HepG2 (cell line): Measurements from ENCODE around the gene TPSAB1. TPM values are rescaled to one million over a fixed set of nuclear protein-coding genes. Genes with fewer than 3 reads are reported as not detected.

Experiments
- ATAC-seq: fragments of 200-7000 bp; cut with Tn5 transposase; 3 replicates; pipeline ENCODE4 v1.9.1; 2020; ENCODE audit warnings: mild to moderate bottlenecking, moderate library complexity
- BruUV-seq: library from RNA; stranded (reverse); fragments of 400-500 nt; replicated peaks from 2 replicates; lab custom pipeline; 2021; lab: Mats Ljungman, UMichigan
- CTCF ChIA-PET: fragments of 300-600 bp; formaldehyde crosslinking; extraction: SDS; loops from one replicate; lab custom pipeline; 2021; ENCODE audit warnings: low total read pairs, inconsistent platforms, low intra/inter-chr PET ratio; lab: Yijun Ruan, JAX
- POLR2A ChIA-PET: fragments of 350-600 bp; sonication (Branson Sonifier 250); formaldehyde crosslinking; loops from one replicate; lab custom pipeline; 2020; ENCODE audit warnings: antibody characterized with exemption, inconsistent platforms; lab: Yijun Ruan, JAX
- DNase-seq: peaks from one replicate; pipeline ENCODE4 v3.0.0-alpha.2; 2015; ENCODE audit warnings: low spot score
- FAIRE-seq: peaks from 3 replicates; lab custom pipeline; 2011; peaks lifted over from hg19 to GRCh38; lab: Jason Lieb, UNC
- H2AFZ ChIP-seq: one replicate; pipeline ENCODE4 v1.6.1; 2011; ENCODE audit warnings: low read length, inconsistent platforms
- H3K27ac ChIP-seq: fragments of 300-600 bp; 3 replicates; pipeline ENCODE4 v1.8.0; 2011; ENCODE audit warnings: mixed run types, mild to moderate bottlenecking, mixed read lengths, low read length, inconsistent platforms; ENCODE audit not compliant: insufficient read depth; ENCODE audit errors: extremely low read length
- H3K27me3 ChIP-seq, 2 experiments: fragments of 200-600 bp in 1 of 2; 2 replicates in 1 of 2; 3 replicates in 1 of 2; pipeline versions ENCODE4 v1.6.0 to v1.8.0; 2011; ENCODE audit warnings: low read length in 2 of 2, mild to moderate bottlenecking in 2 of 2, moderate library complexity in 2 of 2, inconsistent platforms in 1 of 2; ENCODE audit not compliant: insufficient read depth in 2 of 2, control insufficient read depth in 1 of 2
- H3K36me3 ChIP-seq, 2 experiments: fragments of 200-600 bp in 1 of 2; replicated peaks in 1 of 2; 2 replicates in 1 of 2; 3 replicates in 1 of 2; pipeline versions ENCODE4 v1.5.1 to v1.8.0; 2011; ENCODE audit warnings: low read length in 2 of 2, inconsistent platforms in 1 of 2; ENCODE audit not compliant: insufficient read depth in 2 of 2, control insufficient read depth in 1 of 2
- H3K4me1 ChIP-seq: 2 replicates; pipeline ENCODE4 v1.5.1; 2012; ENCODE audit warnings: low read length, inconsistent platforms; ENCODE audit not compliant: insufficient read depth
- H3K4me2 ChIP-seq: 2 replicates; pipeline ENCODE4 v1.6.0; 2011; ENCODE audit warnings: low read depth, low read length, inconsistent platforms
- H3K4me3 ChIP-seq, 3 experiments: fragments of 200-600 bp in 1 of 3; sonication (generic), shearing (Covaris generic) in 1 of 3; replicated peaks in 1 of 3; 2 replicates each; pipeline ENCODE4 v1.5.1; 2011 to 2016; ENCODE audit warnings: low read length in 3 of 3, inconsistent platforms in 2 of 3, low read depth in 2 of 3, mild to moderate bottlenecking in 2 of 3, control low read depth in 1 of 3, mixed read lengths in 1 of 3; ENCODE audit not compliant: insufficient read depth in 1 of 3
- H3K79me2 ChIP-seq: one replicate; pipeline ENCODE4 v1.6.1; 2011; ENCODE audit warnings: low read length, inconsistent platforms; ENCODE audit not compliant: insufficient read depth
- H3K9ac ChIP-seq: 2 replicates; pipeline ENCODE4 v1.6.0; 2011; ENCODE audit warnings: mild to moderate bottlenecking, low read depth, low read length, inconsistent platforms; ENCODE audit not compliant: insufficient read depth
- H3K9me3 ChIP-seq: 2 replicates; pipeline ENCODE4 v1.5.1; 2012; ENCODE audit warnings: mild to moderate bottlenecking, low read length
- H4K20me1 ChIP-seq: 2 replicates; pipeline ENCODE4 v1.6.0; 2011; ENCODE audit warnings: inconsistent platforms, mild to moderate bottlenecking, low read length, moderate library complexity; ENCODE audit not compliant: insufficient read depth
- CHD2 ChIP-seq: IDR thresholded peaks from 2 replicates; pipeline ENCODE4 v1.6.1; 2011; ENCODE audit warnings: low read depth, low read length, improper control_type of control experiment
- EZH2 ChIP-seq: conservative IDR thresholded peaks from 2 replicates; pipeline ENCODE4 v1.6.1; 2012; ENCODE audit warnings: mild to moderate bottlenecking, low read depth, low read length, moderate library complexity
- GFI1 ChIP-seq: sonication (generic); formaldehyde crosslinking; IDR thresholded peaks from 2 replicates; pipeline ENCODE4 v1.5.0; 2020; ENCODE audit warnings: missing genetic modification reagents, mild to moderate bottlenecking, borderline replicate concordance
- HDAC1 ChIP-seq: sonication (generic); formaldehyde crosslinking; IDR thresholded peaks from 2 replicates; pipeline ENCODE4 v1.5.1; 2020; ENCODE audit warnings: mild to moderate bottlenecking, missing genetic modification reagents
- MAFF ChIP-seq: IDR thresholded peaks from 2 replicates; pipeline ENCODE4 v1.6.1; 2011; ENCODE audit warnings: low read depth, low read length, improper control_type of control experiment
- MAFK ChIP-seq, 2 experiments: IDR thresholded peaks in 1 of 2; conservative IDR thresholded peaks in 1 of 2; 2 replicates each; pipeline ENCODE4 v1.6.1; 2011; ENCODE audit warnings: improper control_type of control experiment in 2 of 2, low read length in 2 of 2
- NFE2 ChIP-seq: sonication (generic); formaldehyde crosslinking; IDR thresholded peaks from 2 replicates; pipeline ENCODE4 v1.4.0; 2020; ENCODE audit warnings: missing genetic modification reagents
- RARA ChIP-seq: IDR thresholded peaks from 2 replicates; pipeline ENCODE4 v1.6.1; 2016; ENCODE audit warnings: missing genetic modification reagents, missing compliant biosample characterization
- SRSF4 ChIP-seq: fragments of 200-400 bp; formaldehyde crosslinking; IDR thresholded peaks from one replicate; pipeline ENCODE4 v1.6.1; 2018; ENCODE audit warnings: mild to moderate bottlenecking, low read depth, low read length, moderate library complexity; ENCODE audit not compliant: poor library complexity, severe bottlenecking
- ZBTB3 ChIP-seq: sonication (generic); formaldehyde crosslinking; IDR thresholded peaks from 2 replicates; pipeline ENCODE4 v1.4.0; 2020; ENCODE audit warnings: low read depth, mild to moderate bottlenecking, moderate library complexity, missing genetic modification reagents, borderline replicate concordance
- ZNF253 ChIP-seq: sonication (generic); formaldehyde crosslinking; IDR thresholded peaks from 2 replicates; pipeline ENCODE4 v1.8.0; 2022; ENCODE audit warnings: mild to moderate bottlenecking, missing genetic modification reagents, borderline replicate concordance
- WGBS: methylation state at CpG from one replicate; pipeline ENCODE4 v1.1.6; 2017; ENCODE audit warnings: low lambda C conversion rate; 5-methylcytosine and 5-hydroxymethylcytosine counted together
- in situ Hi-C: cut with HindIII; loops from 2 replicates; pipeline ENCODE4 v1.10.0; 2017; ENCODE audit warnings: low pct_unique_long_range_greater_than_20kb; ENCODE audit not compliant: extremely low pct_ligation_motif_present
- intact Hi-C: fragments of 100-400 bp; cut with micrococcal nuclease; formaldehyde crosslinking; loops from one replicate; pipeline ENCODE4 v1.10.0; 2022; ENCODE audit not compliant: unreplicated experiment
- polyA plus RNA-seq, 8 experiments: library from polyadenylated mRNA; depleted of rRNA in 3 of 8; stranded (reverse) in 7 of 8; unstranded in 1 of 8; fragments of >200 nt; fragmentation: Illumina TruSeq in 4 of 8; extraction: Trizol in 4 of 8; gene quantifications; 2 replicates each; pipeline versions ENCODE4 v1.2.1 to v1.2.3, GENCODE V29; 2011 to 2016; ENCODE audit warnings: low read depth in 4 of 8, missing spikeins in 1 of 8, mixed read lengths in 1 of 8; ENCODE audit not compliant: insufficient read depth in 1 of 8
- total RNA-seq, 5 experiments: library from RNA; depleted of rRNA; stranded (reverse); fragments of >200 nt; fragmentation: Illumina TruSeq; extraction: Trizol; gene quantifications; 2 replicates each; pipeline ENCODE4 v1.2.3, GENCODE V29; 2016; ENCODE audit warnings: low read depth in 1 of 5
- TF ChIP-seq, protein P1 (sequence below): sonication (generic); formaldehyde crosslinking; IDR thresholded peaks from 2 replicates; pipeline ENCODE4 v1.5.1; 2020; ENCODE audit warnings: mild to moderate bottlenecking, missing genetic modification reagents, borderline replicate concordance
- TF ChIP-seq, protein P2 (sequence below): sonication (generic); formaldehyde crosslinking; IDR thresholded peaks from 2 replicates; pipeline ENCODE4 v1.5.0; 2020; ENCODE audit warnings: mild to moderate bottlenecking, missing genetic modification reagents, borderline replicate concordance

The TPSAB1 gene
- total and polyA plus RNA-seq, 2 of the 13 experiments (the other 11 are each of a cell fraction or from before 2014, with no cell fraction given), result 0.12 TPM; not detected in 1

DNA sequence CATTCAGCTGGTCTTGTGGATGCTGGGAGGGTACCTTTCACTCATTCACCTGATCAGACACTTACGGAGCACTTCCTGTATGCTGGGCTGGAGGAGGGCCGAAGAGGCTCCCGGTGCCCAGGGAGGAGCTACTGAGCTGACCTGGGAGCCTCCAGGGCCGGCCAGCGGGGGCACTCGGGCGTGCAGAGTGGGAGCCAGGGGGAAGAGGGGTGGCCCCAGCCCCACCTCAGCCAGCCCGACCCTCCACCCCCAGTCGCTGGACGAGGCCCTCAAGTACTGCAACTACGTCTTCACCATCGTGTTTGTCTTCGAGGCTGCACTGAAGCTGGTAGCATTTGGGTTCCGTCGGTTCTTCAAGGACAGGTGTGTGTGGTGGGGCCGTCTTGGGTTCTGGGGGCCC lies 25.8 kb upstream of the TPSAB1 start (continued):
- TF ChIP-seq SRSF4 (no peak), HDAC1 (CRISPR knock-in tag) (no peak), MAFK (conservative IDR thresholded peaks at IDR 0.05 in 1 of 2, IDR thresholded peaks at IDR 0.05 in 1 of 2; ENCODE audit: low read length in 2 of 2) (no peak), ZNF253 (CRISPR knock-in tag) (no peak), RARA (CRISPR knock-in tag) (no peak)
- TF ChIP-seq, all 625 proteins: peak for 0

DNA sequence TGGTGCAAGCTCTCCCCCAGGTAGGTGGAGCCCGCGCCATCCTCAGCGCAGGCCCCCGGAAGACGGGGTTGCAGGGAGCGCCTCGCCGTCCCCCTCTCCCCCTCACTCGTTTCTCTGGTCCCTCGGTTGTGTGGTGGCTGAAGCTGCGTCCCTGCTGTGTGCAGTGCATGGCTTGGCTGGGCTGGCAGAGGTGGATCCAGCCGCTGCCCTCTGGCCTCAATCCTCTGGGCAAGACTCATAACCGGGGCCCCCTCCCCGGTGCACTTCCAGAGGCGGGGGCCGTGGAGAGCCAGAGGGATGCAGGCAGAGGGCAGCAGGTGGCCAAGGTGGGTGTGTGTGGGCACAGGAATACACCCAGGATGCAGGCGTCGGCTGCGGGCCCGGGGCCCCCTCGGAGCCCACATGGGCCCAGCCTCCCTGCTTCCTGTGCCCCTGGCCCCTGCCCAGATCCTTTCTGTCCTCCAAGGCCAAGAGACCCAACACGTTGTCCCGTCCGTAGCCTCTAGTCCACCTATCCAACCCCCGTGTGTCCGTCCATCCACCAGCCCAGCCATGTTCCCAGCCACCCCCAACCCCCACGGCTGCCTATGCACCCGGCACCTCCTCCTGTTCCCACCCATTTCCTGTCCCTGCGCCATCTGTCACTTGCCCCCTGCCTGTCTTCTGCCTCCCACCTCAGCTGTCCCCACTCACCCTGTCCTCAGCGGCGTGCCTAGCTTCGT lies 24.8 kb upstream of the TPSAB1 start:
- FAIRE-seq (no peak), ATAC-seq (no peak), DNase-seq (no peak)
- Histone ChIP-seq H3K27ac (no peak overlapping the region), H3K4me1 (no peaks in the 10 kb centered on the region), H2AFZ (no peak overlapping the region), H3K4me3 (no peak overlapping the region), H3K9me3 (no peaks in the 10 kb centered on the region), H3K27me3 (no peaks in the 10 kb centered on the region), H3K9ac (no peak overlapping the region), H3K36me3 (no peaks in the 10 kb centered on the region; a peak in 1 of 5 replicates), H4K20me1 (no peaks in the 10 kb centered on the region), H3K4me2 (no peak overlapping the region), H3K79me2 (no peaks in the 10 kb centered on the region)
- CTCF ChIA-PET, result no interaction called here
- WGBS, result 70% methylated on average over 13 of the region's 32 CpGs
- in situ Hi-C loops (loop anchor here (25.0 kb wide), 1 partner anchor 403 kb away; the partner anchor contains the start of gene GNG13), intact Hi-C loops (no loop called here)
- BruUV-seq, result no TSS peak
- POLR2A ChIA-PET, result no interaction called here
- TF ChIP-seq, protein P1, sequence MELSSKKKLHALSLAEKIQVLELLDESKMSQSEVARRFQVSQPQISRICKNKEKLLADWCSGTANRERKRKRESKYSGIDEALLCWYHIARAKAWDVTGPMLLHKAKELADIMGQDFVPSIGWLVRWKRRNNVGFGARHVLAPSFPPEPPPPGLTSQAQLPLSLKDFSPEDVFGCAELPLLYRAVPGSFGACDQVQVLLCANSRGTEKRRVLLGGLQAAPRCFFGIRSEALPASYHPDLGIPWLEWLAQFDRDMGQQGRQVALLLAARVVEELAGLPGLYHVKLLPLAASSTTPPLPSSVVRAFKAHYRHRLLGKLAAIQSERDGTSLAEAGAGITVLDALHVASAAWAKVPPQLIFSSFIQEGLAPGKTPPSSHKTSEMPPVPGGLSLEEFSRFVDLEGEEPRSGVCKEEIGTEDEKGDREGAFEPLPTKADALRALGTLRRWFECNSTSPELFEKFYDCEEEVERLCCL (CRISPR knock-in tag), result no peak
- TF ChIP-seq EZH2 (no peak), NFE2 (CRISPR knock-in tag) (no peak), GFI1 (CRISPR knock-in tag) (no peak), CHD2 (no peak), ZBTB3 (CRISPR knock-in tag) (no peak), MAFF (no peak)
- TF ChIP-seq, protein P2, sequence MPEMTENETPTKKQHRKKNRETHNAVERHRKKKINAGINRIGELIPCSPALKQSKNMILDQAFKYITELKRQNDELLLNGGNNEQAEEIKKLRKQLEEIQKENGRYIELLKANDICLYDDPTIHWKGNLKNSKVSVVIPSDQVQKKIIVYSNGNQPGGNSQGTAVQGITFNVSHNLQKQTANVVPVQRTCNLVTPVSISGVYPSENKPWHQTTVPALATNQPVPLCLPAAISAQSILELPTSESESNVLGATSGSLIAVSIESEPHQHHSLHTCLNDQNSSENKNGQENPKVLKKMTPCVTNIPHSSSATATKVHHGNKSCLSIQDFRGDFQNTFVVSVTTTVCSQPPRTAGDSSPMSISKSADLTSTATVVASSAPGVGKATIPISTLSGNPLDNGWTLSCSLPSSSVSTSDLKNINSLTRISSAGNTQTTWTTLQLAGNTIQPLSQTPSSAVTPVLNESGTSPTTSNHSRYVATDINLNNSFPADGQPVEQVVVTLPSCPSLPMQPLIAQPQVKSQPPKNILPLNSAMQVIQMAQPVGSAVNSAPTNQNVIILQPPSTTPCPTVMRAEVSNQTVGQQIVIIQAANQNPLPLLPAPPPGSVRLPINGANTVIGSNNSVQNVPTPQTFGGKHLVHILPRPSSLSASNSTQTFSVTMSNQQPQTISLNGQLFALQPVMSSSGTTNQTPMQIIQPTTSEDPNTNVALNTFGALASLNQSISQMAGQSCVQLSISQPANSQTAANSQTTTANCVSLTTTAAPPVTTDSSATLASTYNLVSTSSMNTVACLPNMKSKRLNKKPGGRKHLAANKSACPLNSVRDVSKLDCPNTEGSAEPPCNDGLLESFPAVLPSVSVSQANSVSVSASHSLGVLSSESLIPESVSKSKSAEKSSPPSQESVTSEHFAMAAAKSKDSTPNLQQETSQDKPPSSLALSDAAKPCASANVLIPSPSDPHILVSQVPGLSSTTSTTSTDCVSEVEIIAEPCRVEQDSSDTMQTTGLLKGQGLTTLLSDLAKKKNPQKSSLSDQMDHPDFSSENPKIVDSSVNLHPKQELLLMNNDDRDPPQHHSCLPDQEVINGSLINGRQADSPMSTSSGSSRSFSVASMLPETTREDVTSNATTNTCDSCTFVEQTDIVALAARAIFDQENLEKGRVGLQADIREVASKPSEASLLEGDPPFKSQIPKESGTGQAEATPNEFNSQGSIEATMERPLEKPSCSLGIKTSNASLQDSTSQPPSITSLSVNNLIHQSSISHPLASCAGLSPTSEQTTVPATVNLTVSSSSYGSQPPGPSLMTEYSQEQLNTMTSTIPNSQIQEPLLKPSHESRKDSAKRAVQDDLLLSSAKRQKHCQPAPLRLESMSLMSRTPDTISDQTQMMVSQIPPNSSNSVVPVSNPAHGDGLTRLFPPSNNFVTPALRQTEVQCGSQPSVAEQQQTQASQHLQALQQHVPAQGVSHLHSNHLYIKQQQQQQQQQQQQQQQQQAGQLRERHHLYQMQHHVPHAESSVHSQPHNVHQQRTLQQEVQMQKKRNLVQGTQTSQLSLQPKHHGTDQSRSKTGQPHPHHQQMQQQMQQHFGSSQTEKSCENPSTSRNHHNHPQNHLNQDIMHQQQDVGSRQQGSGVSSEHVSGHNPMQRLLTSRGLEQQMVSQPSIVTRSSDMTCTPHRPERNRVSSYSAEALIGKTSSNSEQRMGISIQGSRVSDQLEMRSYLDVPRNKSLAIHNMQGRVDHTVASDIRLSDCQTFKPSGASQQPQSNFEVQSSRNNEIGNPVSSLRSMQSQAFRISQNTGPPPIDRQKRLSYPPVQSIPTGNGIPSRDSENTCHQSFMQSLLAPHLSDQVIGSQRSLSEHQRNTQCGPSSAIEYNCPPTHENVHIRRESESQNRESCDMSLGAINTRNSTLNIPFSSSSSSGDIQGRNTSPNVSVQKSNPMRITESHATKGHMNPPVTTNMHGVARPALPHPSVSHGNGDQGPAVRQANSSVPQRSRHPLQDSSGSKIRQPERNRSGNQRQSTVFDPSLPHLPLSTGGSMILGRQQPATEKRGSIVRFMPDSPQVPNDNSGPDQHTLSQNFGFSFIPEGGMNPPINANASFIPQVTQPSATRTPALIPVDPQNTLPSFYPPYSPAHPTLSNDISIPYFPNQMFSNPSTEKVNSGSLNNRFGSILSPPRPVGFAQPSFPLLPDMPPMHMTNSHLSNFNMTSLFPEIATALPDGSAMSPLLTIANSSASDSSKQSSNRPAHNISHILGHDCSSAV (CRISPR knock-in tag), result no peak
